IMR-90 (cell line): Measurements from ENCODE around the gene ZNF782. TPM values are rescaled to one million over a fixed set of nuclear protein-coding genes. Genes with fewer than 3 reads are reported as not detected.

Source experiments
- ATAC-seq: fragments of 200-7000 bp; cut with Tn5 transposase; 2 replicates; pipeline ENCODE4 v1.9.1; 2020; ENCODE audit warnings: low read depth, mild to moderate bottlenecking, moderate library complexity
- BruUV-seq: library from RNA; stranded (reverse); fragments of 400-500 nt; replicated peaks from 2 replicates; lab custom pipeline; 2021; lab: Mats Ljungman, UMichigan
- CTCF ChIA-PET: fragments of 300-600 bp; formaldehyde crosslinking; extraction: SDS; loops from one replicate; lab custom pipeline; 2021; ENCODE audit warnings: antibody characterized with exemption; lab: Yijun Ruan, JAX
- POLR2A ChIA-PET: fragments of 300-600 bp; sonication (Branson Sonifier 250); formaldehyde crosslinking; loops from one replicate; lab custom pipeline; 2022; ENCODE audit warnings: antibody characterized with exemption; ENCODE audit not compliant: unreplicated experiment; lab: Charles Lee
- DNase-seq: peaks from one replicate; pipeline ENCODE4 v3.0.0; 2013
- H2AFZ ChIP-seq: replicated peaks from 2 replicates; pipeline ENCODE3; 2013; ENCODE audit warnings: low read length, mild to moderate bottlenecking; ENCODE audit not compliant: poor library complexity
- H2AK5ac ChIP-seq: 2 replicates; pipeline ENCODE4 v1.6.1; 2013; ENCODE audit warnings: low read depth, low read length, inconsistent platforms
- H2AK9ac ChIP-seq: replicated peaks from 2 replicates; pipeline ENCODE3; 2013; ENCODE audit warnings: mild to moderate bottlenecking, low read depth, low read length, moderate library complexity; ENCODE audit not compliant: poor library complexity
- H2BK120ac ChIP-seq: 2 replicates; pipeline ENCODE4 v1.6.1; 2013; ENCODE audit warnings: low read depth, low read length, inconsistent platforms
- H2BK15ac ChIP-seq: 3 replicates; pipeline ENCODE4 v1.6.1; 2013; ENCODE audit warnings: low read depth, low read length, inconsistent platforms
- H2BK20ac ChIP-seq: 2 replicates; pipeline ENCODE4 v1.6.1; 2013; ENCODE audit warnings: low read depth, mild to moderate bottlenecking, inconsistent platforms, low read length, moderate library complexity
- H2BK5ac ChIP-seq: 2 replicates; pipeline ENCODE4 v1.6.1; 2013; ENCODE audit warnings: mild to moderate bottlenecking, low read depth, low read length, inconsistent platforms; ENCODE audit not compliant: poor library complexity, severe bottlenecking
- H3K14ac ChIP-seq: replicated peaks from 2 replicates; pipeline ENCODE4 v1.6.1; 2013; ENCODE audit warnings: low read depth, low read length, inconsistent platforms
- H3K18ac ChIP-seq: 2 replicates; pipeline ENCODE4 v1.6.1; 2013; ENCODE audit warnings: low read depth, low read length, control low read depth
- H3K23ac ChIP-seq: 2 replicates; pipeline ENCODE4 v1.6.1; 2013; ENCODE audit warnings: low read depth, low read length, inconsistent platforms
- H3K27ac ChIP-seq: 2 replicates; pipeline ENCODE4 v1.5.1; 2013; ENCODE audit warnings: mild to moderate bottlenecking, control low read depth, low read length; ENCODE audit not compliant: insufficient read depth
- H3K27me3 ChIP-seq: 2 replicates; pipeline ENCODE4 v1.6.1; 2013; ENCODE audit warnings: low read length; ENCODE audit not compliant: control insufficient read depth, insufficient read depth
- H3K36me3 ChIP-seq: 2 replicates; pipeline ENCODE4 v1.6.1; 2013; ENCODE audit warnings: low read length, mixed read lengths; ENCODE audit not compliant: control insufficient read depth, insufficient read depth
- H3K4ac ChIP-seq: 2 replicates; pipeline ENCODE4 v1.6.1; 2013; ENCODE audit warnings: low read depth, low read length, inconsistent platforms
- H3K4me1 ChIP-seq: 2 replicates; pipeline ENCODE4 v1.6.1; 2013; ENCODE audit warnings: low read length, mixed read lengths; ENCODE audit not compliant: control insufficient read depth, insufficient read depth
- H3K4me2 ChIP-seq: 2 replicates; pipeline ENCODE4 v1.6.1; 2013; ENCODE audit warnings: low read depth, mild to moderate bottlenecking, control low read depth, low read length, moderate library complexity
- H3K4me3 ChIP-seq: 2 replicates; pipeline ENCODE4 v1.5.1; 2013; ENCODE audit warnings: low read depth, mild to moderate bottlenecking, control low read depth, low read length, moderate library complexity; ENCODE audit not compliant: insufficient read depth
- H3K56ac ChIP-seq: 2 replicates; pipeline ENCODE4 v1.6.1; 2013; ENCODE audit warnings: low read length, inconsistent platforms; ENCODE audit not compliant: insufficient read depth; ENCODE audit errors: extremely low read depth
- H3K79me1 ChIP-seq, 2 experiments: 2 replicates each; pipeline ENCODE4 v1.6.1; 2013; ENCODE audit warnings: low read length in 2 of 2, inconsistent platforms in 1 of 2, low read depth in 1 of 2
- H3K9ac ChIP-seq: 2 replicates; pipeline ENCODE4 v1.6.1; 2013; ENCODE audit warnings: low read depth, low read length, control low read depth
- H3K9me1 ChIP-seq: 2 replicates; pipeline ENCODE4 v1.6.1; 2013; ENCODE audit warnings: low read length, inconsistent platforms; ENCODE audit not compliant: insufficient read depth
- H3K9me3 ChIP-seq: 2 replicates; pipeline ENCODE4 v1.6.1; 2013; ENCODE audit warnings: low read length; ENCODE audit not compliant: control insufficient read depth, insufficient read depth
- H4K20me1 ChIP-seq: 2 replicates; pipeline ENCODE4 v1.6.1; 2013; ENCODE audit warnings: low read length, inconsistent platforms; ENCODE audit not compliant: insufficient read depth
- H4K5ac ChIP-seq: 2 replicates; pipeline ENCODE4 v1.6.1; 2013; ENCODE audit warnings: mild to moderate bottlenecking, low read depth, low read length, control low read depth
- H4K8ac ChIP-seq, 2 experiments: 2 replicates each; pipeline ENCODE4 v1.6.1; 2013; ENCODE audit warnings: low read depth in 2 of 2, low read length in 2 of 2, control low read depth in 1 of 2, inconsistent platforms in 1 of 2
- H4K91ac ChIP-seq: 2 replicates; pipeline ENCODE4 v1.6.1; 2013; ENCODE audit warnings: low read depth, low read length, inconsistent platforms; ENCODE audit not compliant: insufficient read depth
- POLR2A ChIP-seq: IDR thresholded peaks from 2 replicates; pipeline ENCODE4 v1.6.1; 2012; ENCODE audit warnings: mild to moderate bottlenecking, low read depth, low read length
- USF2 ChIP-seq: fragments of 150-350 bp; IDR thresholded peaks from 2 replicates; pipeline ENCODE4 v1.6.1; 2017; ENCODE audit warnings: mild to moderate bottlenecking, antibody characterized with exemption, low read length, low read depth
- WGBS, 2 experiments: methylation state at CpG; one replicate each; pipeline versions ENCODE4 v1.1.5 to v1.1.7; 2013; ENCODE audit warnings: missing lambda C conversion rate in 2 of 2; ENCODE audit not compliant: insufficient read length in 1 of 2; ENCODE audit errors: extremely low coverage in 2 of 2; 5-methylcytosine and 5-hydroxymethylcytosine counted together
- dilution Hi-C: fragments of 300-500 bp; cut with HindIII; formaldehyde crosslinking; loops from one replicate; pipeline ENCODE4 v1.14.3; 2018; ENCODE audit warnings: low sequenced_read_pairs; ENCODE audit not compliant: unreplicated experiment
- in situ Hi-C: fragments of 300-500 bp; cut with MboI; formaldehyde crosslinking; loops from 3 replicates; pipeline ENCODE4 v1.14.3; 2019; ENCODE audit warnings: low sequenced_read_pairs, inconsistent platforms, mixed read lengths
- intact Hi-C: fragments of 100-400 bp; cut with micrococcal nuclease; formaldehyde crosslinking; loops from 2 replicates; pipeline ENCODE4 v1.10.0; 2022
- polyA plus RNA-seq, 3 experiments: library from polyadenylated mRNA; depleted of rRNA; stranded (reverse); fragments of >200 nt; gene quantifications; 2 replicates each; pipeline ENCODE4 v1.2.3, GENCODE V29; 2012; ENCODE audit warnings: low replicate concordance in 1 of 3
- total RNA-seq: library from RNA; depleted of rRNA; stranded (reverse); fragments of >200 nt; gene quantifications from 2 replicates; pipeline ENCODE4 v1.2.3, GENCODE V29; 2012

The ZNF782 gene
- total and polyA plus RNA-seq, 2 of the 4 experiments (the other 2 are of a cell fraction): 0.86 to 4.3 TPM

DNA sequence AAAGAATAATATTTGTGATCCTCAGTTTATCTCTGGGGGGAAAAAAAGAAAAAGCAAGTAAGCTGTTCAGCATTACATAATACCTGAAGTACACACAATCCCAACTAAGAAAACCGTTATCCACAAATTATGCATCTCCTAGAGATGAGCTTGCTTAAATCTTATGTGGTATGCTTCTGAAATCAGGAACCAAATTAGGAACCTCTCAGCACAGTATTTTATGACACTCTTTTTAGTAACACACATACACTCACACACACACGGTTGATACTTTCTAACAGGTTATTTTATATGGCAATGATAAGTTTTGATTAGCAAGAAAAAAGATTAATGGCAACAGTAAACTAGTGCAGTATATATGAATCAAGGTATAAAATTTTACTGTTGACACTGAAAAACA is 75.2 kb downstream of the ZNF782 start:
- dilution Hi-C loops (no loop called here), intact Hi-C loops (loop anchor here (5.0 kb wide), 1 partner anchor 73 kb away; the partner anchor contains the start of gene ZNF782), in situ Hi-C loops (no loop called here)
- no peak overlapping the region for H3K23ac ChIP-seq
- ChIA-PET POLR2A (no interaction called here), CTCF (no interaction called here)
- no peaks in the 10 kb centered on the region; the same call in 1 of the 2 replicates for H3K9me1 ChIP-seq
- H4K8ac ChIP-seq: no peak overlapping the region; a peak in 1 of 4 replicates
- DNase-seq (no peak), ATAC-seq (no peak)
- H3K18ac ChIP-seq: no peak overlapping the region
- H3K36me3 ChIP-seq: peaks cover 14% of the 10 kb centered on the region
- H3K4me2 ChIP-seq: no peak overlapping the region
- no peak overlapping the region for H3K4me3 ChIP-seq
- no peak overlapping the region for H4K5ac ChIP-seq
- H3K79me1 ChIP-seq: peaks cover 10 to 21% of the 10 kb centered on the region in 2 experiments
- H2BK15ac ChIP-seq: no peak overlapping the region
- no peaks in the 10 kb centered on the region; the same call in 1 of the 2 replicates for H3K9me3 ChIP-seq
- no peak overlapping the region for H3K56ac ChIP-seq
- no peak overlapping the region for H2BK20ac ChIP-seq
- no peak overlapping the region for H2AK5ac ChIP-seq
- H2BK120ac ChIP-seq: no peak overlapping the region
- H3K4ac ChIP-seq: no peak overlapping the region
- peaks cover 2% of the 10 kb centered on the region; the same call in 1 of the 2 replicates for H3K4me1 ChIP-seq
- H4K20me1 ChIP-seq: no peaks in the 10 kb centered on the region
- H2AK9ac ChIP-seq: no peak overlapping the region
- no peaks in the 10 kb centered on the region for H3K27me3 ChIP-seq
- no peak overlapping the region for H4K91ac ChIP-seq
- no peak overlapping the region for H3K27ac ChIP-seq
- no peak overlapping the region for H2AFZ ChIP-seq
- no CpG with 5 or more reads among the region's 2 CpGs for WGBS, 2 experiments
- BruUV-seq: no TSS peak
- no peak overlapping the region for H3K14ac ChIP-seq
- TF ChIP-seq USF2: no peak
- TF ChIP-seq POLR2A: no peak
- no peak overlapping the region for H2BK5ac ChIP-seq
- no peak overlapping the region for H3K9ac ChIP-seq
